Measurements from ENCODE around the gene LRRC4B. TPM values are rescaled to one million over a fixed set of nuclear protein-coding genes. Genes with fewer than 3 reads are reported as not detected.
A peak's percentile ranks its signal among the peaks of the same experiment; 100 is the strongest.

LRRC4B gene
- total and polyA plus RNA-seq, 2 experiments from 2014 or later: 2.1 to 6.0 TPM

DNA sequence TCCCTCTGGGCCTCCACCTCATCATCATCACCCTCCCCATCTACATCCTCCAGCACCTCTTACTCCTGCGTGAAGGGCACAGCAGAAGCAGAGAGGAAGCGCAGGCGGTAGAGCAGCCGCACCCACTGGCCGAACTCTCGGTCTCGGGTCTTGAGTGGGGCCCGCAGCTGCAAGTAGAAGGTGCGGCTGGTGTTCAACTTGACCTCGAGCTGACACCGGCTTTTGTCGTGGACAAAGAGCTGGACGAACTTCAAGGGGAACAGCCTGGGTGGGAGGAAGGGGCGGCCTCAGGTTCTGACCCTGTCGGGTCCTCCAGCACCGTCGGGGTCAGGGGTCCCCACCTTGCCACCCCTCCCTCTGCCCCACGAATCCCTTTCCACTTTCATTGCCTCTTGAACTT is 100.7 kb downstream of the LRRC4B start:
- Histone ChIP-seq H3K9me2 (replicated peaks; ENCODE audit: insufficient read depth) (no peaks in the 10 kb centered on the region), H3K9me3 (ENCODE audit: low read depth) (no peaks in the 10 kb centered on the region), H3K79me2 (no peaks in the 10 kb centered on the region), H3K27ac (no peak overlapping the region), H3K4me1 (ENCODE audit: insufficient read depth) (no peaks in the 10 kb centered on the region), H3K4me3 (no peak overlapping the region), H4K20me1 (ENCODE audit: insufficient read depth, poor library complexity, severe bottlenecking) (no peaks in the 10 kb centered on the region), H3K36me3 (replicated peaks; ENCODE audit: insufficient read depth, low read depth) (no peaks in the 10 kb centered on the region), H2AFZ (no peak overlapping the region), H3K4me2 (no peak overlapping the region), H3K27me3 (no peaks in the 10 kb centered on the region)
- no peak for TF ChIP-seq EZH2 (IDR thresholded peaks at IDR 0.05; ENCODE audit: borderline replicate concordance)
- TF ChIP-seq, protein P1, sequence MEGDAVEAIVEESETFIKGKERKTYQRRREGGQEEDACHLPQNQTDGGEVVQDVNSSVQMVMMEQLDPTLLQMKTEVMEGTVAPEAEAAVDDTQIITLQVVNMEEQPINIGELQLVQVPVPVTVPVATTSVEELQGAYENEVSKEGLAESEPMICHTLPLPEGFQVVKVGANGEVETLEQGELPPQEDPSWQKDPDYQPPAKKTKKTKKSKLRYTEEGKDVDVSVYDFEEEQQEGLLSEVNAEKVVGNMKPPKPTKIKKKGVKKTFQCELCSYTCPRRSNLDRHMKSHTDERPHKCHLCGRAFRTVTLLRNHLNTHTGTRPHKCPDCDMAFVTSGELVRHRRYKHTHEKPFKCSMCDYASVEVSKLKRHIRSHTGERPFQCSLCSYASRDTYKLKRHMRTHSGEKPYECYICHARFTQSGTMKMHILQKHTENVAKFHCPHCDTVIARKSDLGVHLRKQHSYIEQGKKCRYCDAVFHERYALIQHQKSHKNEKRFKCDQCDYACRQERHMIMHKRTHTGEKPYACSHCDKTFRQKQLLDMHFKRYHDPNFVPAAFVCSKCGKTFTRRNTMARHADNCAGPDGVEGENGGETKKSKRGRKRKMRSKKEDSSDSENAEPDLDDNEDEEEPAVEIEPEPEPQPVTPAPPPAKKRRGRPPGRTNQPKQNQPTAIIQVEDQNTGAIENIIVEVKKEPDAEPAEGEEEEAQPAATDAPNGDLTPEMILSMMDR (IDR thresholded peaks at IDR 0.05; ENCODE audit: poor library complexity): no peak
- TF ChIP-seq EZH2phosphoT487 (IDR thresholded peaks at IDR 0.05; ENCODE audit: low read depth, severe bottlenecking, unreplicated experiment): no peak
- peak; percentile 3 for DNase-seq (ENCODE audit: low spot score)
- WGBS (ENCODE audit: low lambda C conversion rate, missing lambda C conversion rate): 88% methylated on average over 18 of the region's 18 CpGs

Other genes with a start within 250 kb of the LRRC4B start
- gene KCNC3, start 239.1 kb downstream of the LRRC4B start, total RNA-seq: 0.24 and 0.40 TPM in 2 replicates
- 1.5 and 1.6 TPM in 2 replicates for gene KCNC3, start 239.1 kb downstream of the LRRC4B start, polyA plus RNA-seq
- gene NAPSA, start 202.8 kb downstream of the LRRC4B start, total RNA-seq: 7.3 and 12.4 TPM in 2 replicates
- gene NAPSA, start 202.8 kb downstream of the LRRC4B start, polyA plus RNA-seq: 2.7 and 12.1 TPM in 2 replicates
- 41.4 and 53.2 TPM in 2 replicates for gene NR1H2, start 192.0 kb downstream of the LRRC4B start, total RNA-seq
- gene NR1H2, start 192.0 kb downstream of the LRRC4B start, polyA plus RNA-seq: 55.9 and 62.9 TPM in 2 replicates
- gene POLD1, start 184.1 kb downstream of the LRRC4B start, total RNA-seq: 13.6 and 18.2 TPM in 2 replicates
- 32.6 and 40.4 TPM in 2 replicates for gene POLD1, start 184.1 kb downstream of the LRRC4B start, polyA plus RNA-seq
- 2.8 TPM in 2 replicates for gene SPIB, start 149.5 kb downstream of the LRRC4B start, total RNA-seq
- gene SPIB, start 149.5 kb downstream of the LRRC4B start, polyA plus RNA-seq: 0.63 and 1.7 TPM in 2 replicates
- gene MYBPC2, start 135.5 kb downstream of the LRRC4B start, total RNA-seq: 0.07 and 0.16 TPM in 2 replicates
- 0.04 TPM in 1 of 2 replicates, not detected in the other for gene MYBPC2, start 135.5 kb downstream of the LRRC4B start, polyA plus RNA-seq
- 147 and 160 TPM in 2 replicates for gene EMC10, start 91.9 kb downstream of the LRRC4B start, total RNA-seq
- 31.3 and 35.6 TPM in 2 replicates for gene EMC10, start 91.9 kb downstream of the LRRC4B start, polyA plus RNA-seq
- 2.7 and 5.0 TPM in 2 replicates for gene GARIN5A, start 91.6 kb downstream of the LRRC4B start, total RNA-seq
- gene GARIN5A, start 91.6 kb downstream of the LRRC4B start, polyA plus RNA-seq: 10.4 and 11.5 TPM in 2 replicates
- 19.0 and 28.1 TPM in 2 replicates for gene JOSD2, start 57.2 kb downstream of the LRRC4B start, total RNA-seq
- gene JOSD2, start 57.2 kb downstream of the LRRC4B start, polyA plus RNA-seq: 81.8 and 82.9 TPM in 2 replicates
- 9.0 and 9.2 TPM in 2 replicates for gene ASPDH, start 54.5 kb downstream of the LRRC4B start, total RNA-seq
- gene ASPDH, start 54.5 kb downstream of the LRRC4B start, polyA plus RNA-seq: 5.2 and 7.4 TPM in 2 replicates
- gene SYT3, start 71.4 kb upstream of the LRRC4B start, total RNA-seq: 0.48 and 1.5 TPM in 2 replicates
- 2.2 and 4.3 TPM in 2 replicates for gene SYT3, start 71.4 kb upstream of the LRRC4B start, polyA plus RNA-seq
- 2.2 and 4.1 TPM in 2 replicates for gene C19orf81, start 81.0 kb upstream of the LRRC4B start, total RNA-seq
- 12.4 and 14.7 TPM in 2 replicates for gene C19orf81, start 81.0 kb upstream of the LRRC4B start, polyA plus RNA-seq
- 0.24 and 2.3 TPM in 2 replicates for gene SHANK1, start 151.4 kb upstream of the LRRC4B start, total RNA-seq
- gene SHANK1, start 151.4 kb upstream of the LRRC4B start, polyA plus RNA-seq: 0.56 and 1.4 TPM in 2 replicates
- 27.6 and 30.3 TPM in 2 replicates for gene CLEC11A, start 154.9 kb upstream of the LRRC4B start, total RNA-seq
- 72.4 and 111 TPM in 2 replicates for gene CLEC11A, start 154.9 kb upstream of the LRRC4B start, polyA plus RNA-seq
- gene GPR32, start 202.0 kb upstream of the LRRC4B start, total RNA-seq: not detected in 2 replicates
- gene GPR32, start 202.0 kb upstream of the LRRC4B start, polyA plus RNA-seq: not detected in 2 replicates
- gene ACP4, start 222.0 kb upstream of the LRRC4B start, total RNA-seq: not detected in 2 replicates
- not detected in 2 replicates for gene ACP4, start 222.0 kb upstream of the LRRC4B start, polyA plus RNA-seq

All from hepatocyte (in vitro differentiated cells).